ENCODE results near the gene ATP6V1E1. TPM values are rescaled to one million over a fixed set of nuclear protein-coding genes. Genes with fewer than 3 reads are reported as not detected.

ATP6V1E1 gene
- polyA plus RNA-seq, 1 of the 3 experiments (the other 2 are of a cell fraction), result 140 TPM

DNA sequence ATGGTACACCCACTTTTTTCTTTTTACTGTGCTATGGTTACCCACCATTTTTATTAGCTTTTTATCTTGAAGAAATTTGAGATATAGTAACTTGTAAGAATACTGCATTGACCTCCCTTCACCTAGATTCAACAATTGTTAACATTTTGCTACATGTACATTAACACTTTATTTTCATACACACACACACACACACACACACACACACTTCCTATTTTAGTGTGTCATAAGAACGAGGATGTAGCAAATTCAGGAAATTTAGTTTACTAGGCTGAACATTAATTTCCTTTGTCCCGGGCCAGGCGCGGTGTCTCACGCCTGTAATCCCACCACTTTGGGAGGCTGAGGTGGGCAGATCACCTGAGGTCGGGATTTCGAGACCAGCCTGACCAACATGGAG, 1.1 kb upstream of the ATP6V1E1 start:
- POLR2A ChIA-PET, result no interaction called here
- CTCF ChIA-PET, result no interaction called here
- H2AFZ ChIP-seq (ENCODE audit: low read depth), result peak overlapping the region; percentile 20; the same call in 1 of the 2 replicates
- H3K9me3 ChIP-seq, result no peaks in the 10 kb centered on the region
- 93% methylated on average over 7 of the region's 7 CpGs for WGBS (ENCODE audit: low lambda C conversion rate)
- H3K4me2 ChIP-seq, result peak overlapping the region; percentile 91
- H3K36me3 ChIP-seq (replicated peaks in 1 of 2; ENCODE audit: control insufficient read depth in 1 of 2, insufficient read depth in 2 of 2, low read length in 1 of 2), result peaks cover 0 to 10% of the 10 kb centered on the region in 2 experiments
- H3K4me1 ChIP-seq (ENCODE audit: control insufficient read depth in 1 of 2, insufficient read depth in 2 of 2, low read depth in 1 of 2, low read length in 1 of 2), result peaks cover 0 to 20% of the 10 kb centered on the region in 2 experiments; a peak in 1 of 4 replicates
- peaks cover 57% of the 10 kb centered on the region for H3K79me2 ChIP-seq (ENCODE audit: insufficient read depth)
- peak overlapping the region in 1 of 2 experiments; percentile 98; a peak in 1 of 4 replicates for H3K4me3 ChIP-seq (ENCODE audit: low read depth in 2 of 2, low read length in 1 of 2)
- peak overlapping the region; percentile 98; the same call in 1 of the 2 replicates for H3K9ac ChIP-seq
- no peaks in the 10 kb centered on the region for H3K9me2 ChIP-seq
- TF ChIP-seq GATA2 (CRISPR knock-in tag; IDR thresholded peaks at IDR 0.05) (no peak), MEF2A (IDR thresholded peaks at IDR 0.05; ENCODE audit: borderline replicate concordance, low read depth) (no peak), RXRA (IDR thresholded peaks at IDR 0.05; ENCODE audit: borderline replicate concordance, low read depth) (no peak), YY1 (IDR thresholded peaks at IDR 0.05; ENCODE audit: low read depth) (no peak), REST (IDR thresholded peaks at IDR 0.05; ENCODE audit: low read depth, low read length) (no peak), ZBTB33 (IDR thresholded peaks at IDR 0.05; ENCODE audit: borderline replicate concordance, low read depth) (no peak), SMC3 (IDR thresholded peaks at IDR 0.05; ENCODE audit: low read depth, low read length) (no peak), NRF1 (IDR thresholded peaks at IDR 0.05; ENCODE audit: low read depth, low read length) (no peak), RFX5 (IDR thresholded peaks at IDR 0.05; ENCODE audit: low read length) (no peak), TAF1 (IDR thresholded peaks at IDR 0.05; ENCODE audit: borderline replicate concordance, low read depth, low read length) (no peak), FOXM1 (IDR thresholded peaks at IDR 0.05; ENCODE audit: low read depth) (no peak), TCF12 (IDR thresholded peaks at IDR 0.05) (no peak), PBX3 (IDR thresholded peaks at IDR 0.05) (no peak), MXI1 (IDR thresholded peaks at IDR 0.05; ENCODE audit: low read depth, low read length) (no peak), CHD2 (IDR thresholded peaks at IDR 0.05; ENCODE audit: low read length, partially characterized antibody) (no peak), NFIC (IDR thresholded peaks at IDR 0.05; ENCODE audit: borderline replicate concordance) (no peak), SIN3A (IDR thresholded peaks at IDR 0.05; ENCODE audit: borderline replicate concordance, low read depth, low read length) (no peak), FOSL2 (IDR thresholded peaks at IDR 0.05; ENCODE audit: borderline replicate concordance, low read depth) (no peak)
- H3K27me3 ChIP-seq (ENCODE audit: insufficient read depth), result no peaks in the 10 kb centered on the region
- H3K27ac ChIP-seq (ENCODE audit: low read depth in 2 of 2, low read length in 1 of 2), result peak overlapping the region in 1 of 2 experiments; percentile 89; a peak in 1 of 4 replicates
- H3F3A ChIP-seq (replicated peaks; ENCODE audit: insufficient read depth), result peaks cover 35% of the 10 kb centered on the region
- peaks cover 8% of the 10 kb centered on the region for H4K20me1 ChIP-seq (ENCODE audit: insufficient read depth)
- DNase-seq, result no peak

Measured in SK-N-SH (cell line).